Coronary artery (tissue), 2 donors: Measurements from ENCODE around the gene ZNF593OS.
A peak's percentile ranks its signal among the peaks of the same experiment; 100 is the strongest.

Experiments
- DNase-seq: peaks from one replicate; pipeline ENCODE4 v3.0.0-alpha.2; 2017; ENCODE audit warnings: low spot score
- H3K27ac ChIP-seq, 2 donors: fragments of 200-600 bp; sonication (generic); one replicate each; pipeline ENCODE4 v1.5.1; 2016 to 2019
- H3K4me3 ChIP-seq: fragments of 200-600 bp; sonication (generic); 2 replicates; pipeline ENCODE4 v1.5.1; 2016; ENCODE audit warnings: mild to moderate bottlenecking, moderate library complexity
- TF ChIP-seq, protein P1 (sequence below): fragments of 200-600 bp; sonication (generic); IDR thresholded peaks from one replicate; pipeline ENCODE4 v1.5.1; 2019; ENCODE audit warnings: antibody characterized with exemption

ZNF593OS gene

DNA sequence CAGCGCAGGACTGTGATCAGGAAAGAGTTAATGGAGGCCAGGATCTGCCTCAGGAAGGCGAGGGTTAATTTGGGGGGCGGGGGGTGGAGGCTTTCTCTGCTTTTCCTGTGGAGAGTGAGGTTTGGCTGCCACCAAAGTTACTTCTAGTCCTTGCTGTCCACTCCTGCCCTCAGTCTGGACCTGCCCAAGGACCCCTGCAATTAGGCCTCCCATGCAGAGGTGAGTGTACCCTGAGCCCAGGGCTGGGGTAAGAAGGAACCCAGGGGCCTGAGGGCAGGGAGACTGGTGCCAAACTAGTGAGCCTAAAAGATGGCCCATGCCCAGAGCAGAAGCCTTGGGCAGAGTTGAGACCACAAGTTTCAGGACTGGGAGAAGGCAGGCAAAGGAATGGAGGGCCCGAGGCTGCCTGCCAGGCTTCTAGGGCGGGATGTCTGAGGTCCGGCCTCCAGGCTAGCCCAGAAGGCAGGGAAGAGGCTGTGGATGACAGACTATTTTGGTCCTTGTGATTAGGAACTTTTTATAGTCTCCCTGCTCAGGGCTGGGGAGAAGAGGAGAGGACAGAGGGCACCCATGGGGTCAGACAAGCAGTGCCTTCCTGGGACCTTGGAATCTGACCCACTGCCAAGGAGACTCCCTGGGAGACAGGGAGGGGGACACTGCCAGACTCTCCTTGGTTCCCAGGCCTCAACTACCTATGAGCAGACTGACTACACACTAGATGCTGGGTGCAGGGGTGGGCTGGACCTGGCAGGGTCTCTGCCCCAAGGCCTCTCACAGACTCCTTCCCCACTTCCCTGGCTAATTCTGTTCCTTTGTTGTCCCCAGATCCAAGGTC, 12.5 kb downstream of the ZNF593OS start, which contains the start of gene FAM110D:
TSS of gene FAM110D (plus strand) at position 172 of the 835 bp plus-strand sequence. CDS start 2,213 bp downstream, outside the sequence.
- TF ChIP-seq, protein P1, sequence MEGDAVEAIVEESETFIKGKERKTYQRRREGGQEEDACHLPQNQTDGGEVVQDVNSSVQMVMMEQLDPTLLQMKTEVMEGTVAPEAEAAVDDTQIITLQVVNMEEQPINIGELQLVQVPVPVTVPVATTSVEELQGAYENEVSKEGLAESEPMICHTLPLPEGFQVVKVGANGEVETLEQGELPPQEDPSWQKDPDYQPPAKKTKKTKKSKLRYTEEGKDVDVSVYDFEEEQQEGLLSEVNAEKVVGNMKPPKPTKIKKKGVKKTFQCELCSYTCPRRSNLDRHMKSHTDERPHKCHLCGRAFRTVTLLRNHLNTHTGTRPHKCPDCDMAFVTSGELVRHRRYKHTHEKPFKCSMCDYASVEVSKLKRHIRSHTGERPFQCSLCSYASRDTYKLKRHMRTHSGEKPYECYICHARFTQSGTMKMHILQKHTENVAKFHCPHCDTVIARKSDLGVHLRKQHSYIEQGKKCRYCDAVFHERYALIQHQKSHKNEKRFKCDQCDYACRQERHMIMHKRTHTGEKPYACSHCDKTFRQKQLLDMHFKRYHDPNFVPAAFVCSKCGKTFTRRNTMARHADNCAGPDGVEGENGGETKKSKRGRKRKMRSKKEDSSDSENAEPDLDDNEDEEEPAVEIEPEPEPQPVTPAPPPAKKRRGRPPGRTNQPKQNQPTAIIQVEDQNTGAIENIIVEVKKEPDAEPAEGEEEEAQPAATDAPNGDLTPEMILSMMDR, result no peak
- Histone ChIP-seq H3K4me3 (peak within 1 kb of the TSS; percentile 72), H3K27ac (peak within 1 kb of the TSS in 1 of 2 donors; percentile 47)
- DNase-seq, result peak; percentile 61

DNA sequence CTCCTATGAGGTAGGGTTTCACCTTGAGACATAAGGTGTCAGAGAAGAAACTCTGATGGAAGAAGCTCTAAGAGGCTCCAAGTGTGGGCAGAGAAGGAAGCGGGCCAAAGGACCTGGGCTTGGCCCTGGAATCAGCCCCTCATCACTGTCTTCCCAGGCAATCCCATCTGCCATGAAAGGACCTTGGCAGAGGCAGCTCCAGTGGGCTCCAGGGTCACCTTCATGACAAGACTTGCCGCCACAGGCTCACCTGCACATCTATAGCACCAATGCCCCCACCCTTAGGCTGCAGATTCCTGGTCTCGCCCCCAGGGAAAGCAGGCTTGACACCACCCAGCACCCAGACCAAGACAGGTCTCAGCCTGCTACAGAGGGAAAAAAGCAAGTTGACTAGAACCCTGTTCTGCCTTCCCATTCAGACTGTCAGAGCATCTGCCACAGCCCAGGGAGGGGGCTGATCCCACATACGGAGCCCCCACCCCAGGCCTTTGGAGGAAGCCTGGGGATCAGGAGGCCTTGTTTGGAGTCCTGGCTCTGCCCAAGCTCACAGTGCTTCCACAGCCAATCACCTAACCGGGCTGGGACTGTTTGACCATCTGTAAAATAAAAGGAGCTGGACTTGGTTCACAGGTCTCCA, 13.2 kb downstream of the ZNF593OS start:
- Histone ChIP-seq H3K27ac (peak overlapping the region in 1 of 2 donors; percentile 5), H3K4me3 (no peak overlapping the region)
- peak; percentile 68 for DNase-seq
- TF ChIP-seq, protein P1, result no peak

DNA sequence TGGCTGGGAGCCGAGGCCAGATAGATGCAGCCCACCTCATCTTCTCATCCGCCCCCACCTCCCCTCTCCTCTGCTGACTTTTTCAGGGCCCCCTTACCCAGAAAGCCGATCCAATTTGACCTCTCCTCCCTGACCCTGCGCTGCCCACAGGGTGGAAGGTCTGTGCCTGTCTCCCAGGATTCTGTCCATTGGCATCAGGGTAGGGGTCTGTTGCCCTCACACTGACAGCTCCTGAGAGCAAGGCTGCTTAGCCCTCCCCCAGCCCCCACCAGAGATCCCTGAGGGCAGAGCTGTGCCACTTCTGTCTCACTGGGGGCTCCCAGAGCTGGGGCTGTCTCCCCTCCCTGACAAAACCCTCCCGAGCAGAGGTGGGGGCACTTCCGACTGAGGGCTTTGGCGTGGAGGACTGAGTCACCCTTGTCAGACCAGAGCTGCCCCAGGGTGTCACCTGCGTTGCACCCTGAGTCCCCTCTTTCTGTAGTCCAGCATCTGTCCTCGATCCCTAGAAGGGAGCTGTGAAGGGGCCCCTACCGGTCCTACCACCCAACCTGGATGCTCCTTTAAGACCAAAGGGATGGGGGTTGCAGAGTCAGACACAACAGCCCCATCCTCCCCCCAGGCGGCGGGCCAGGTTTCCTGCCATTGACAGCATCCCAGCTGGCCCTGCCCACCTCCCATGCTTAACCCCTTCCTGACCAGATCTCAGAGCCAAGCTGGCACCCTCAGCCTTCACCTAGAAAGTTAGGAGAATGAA, 15.2 kb downstream of the ZNF593OS start:
- peak overlapping the region; percentile 21 for H3K4me3 ChIP-seq
- H3K27ac ChIP-seq, result peak overlapping the region in 1 of 2 donors; percentile 54
- TF ChIP-seq, protein P1, result no peak
- peak; percentile 67 for DNase-seq

DNA sequence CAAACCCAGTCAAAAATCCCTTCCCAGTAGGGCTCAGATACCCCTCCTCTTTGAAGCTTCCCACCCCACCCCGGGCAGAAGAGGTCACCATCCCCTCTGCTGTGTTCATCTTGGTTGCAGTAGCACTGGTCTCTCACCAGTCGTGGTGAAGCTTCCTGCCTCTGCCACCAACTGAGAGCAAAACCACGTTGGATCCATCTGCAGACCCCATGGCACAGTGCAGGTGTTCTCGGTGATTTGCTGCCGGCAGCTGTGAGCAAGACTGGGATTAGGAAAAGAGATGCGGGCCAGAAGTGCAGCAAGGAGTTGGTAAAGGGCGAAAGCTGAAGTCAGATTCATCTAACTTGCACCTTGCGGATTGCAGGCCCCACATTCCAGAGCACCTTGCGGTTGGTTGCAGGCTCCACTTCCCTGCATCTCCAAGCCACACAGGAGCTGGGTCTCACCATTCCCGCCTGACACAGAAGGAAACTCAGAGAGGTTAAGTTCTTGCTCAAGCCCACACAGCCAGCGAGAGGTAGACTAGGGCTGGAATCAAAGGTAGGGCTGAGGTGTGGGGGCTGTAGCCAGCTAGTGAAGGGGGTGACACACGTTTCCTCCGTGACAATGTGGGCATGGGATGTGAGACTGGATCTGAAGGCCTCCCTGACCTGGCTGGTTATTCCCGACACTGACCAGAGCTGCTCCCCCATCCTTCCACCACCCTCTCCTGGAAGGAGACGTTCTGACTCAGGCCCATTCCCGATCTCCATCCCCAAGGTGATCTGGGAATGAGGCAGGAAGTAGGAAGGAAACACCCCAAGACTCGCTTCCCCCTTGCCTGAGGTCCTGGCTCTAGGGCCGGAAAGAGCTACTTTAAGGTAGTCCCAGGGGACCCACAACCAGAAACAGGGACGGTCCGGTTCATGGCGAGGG, 16.0 kb downstream of the ZNF593OS start:
- peak overlapping the region; percentile 21 for H3K4me3 ChIP-seq
- peak; percentile 64 for DNase-seq
- TF ChIP-seq, protein P1, result no peak

DNA sequence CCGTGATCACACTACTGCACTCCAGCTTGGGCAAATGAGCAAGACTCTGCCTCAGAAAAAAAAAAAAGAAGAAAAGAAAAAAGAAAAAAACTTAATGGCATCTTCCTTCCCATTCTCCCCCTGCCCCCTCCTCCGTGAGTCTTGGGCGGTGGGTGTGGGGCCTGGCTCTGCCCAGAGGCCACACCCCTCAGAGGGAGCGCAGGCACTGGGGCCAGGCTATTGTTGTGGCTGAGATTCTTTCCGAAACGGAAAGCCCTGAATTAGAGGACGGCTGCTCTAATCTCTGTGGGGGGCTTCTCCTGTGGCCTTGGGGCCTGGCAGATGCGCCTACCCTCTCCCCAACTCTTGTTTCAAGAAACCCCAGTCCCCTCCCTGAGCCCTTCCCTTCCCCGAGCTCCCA, 16.9 kb downstream of the ZNF593OS start:
- TF ChIP-seq, protein P1, result no peak
- Histone ChIP-seq H3K4me3 (no peak overlapping the region), H3K27ac (peak overlapping the region in 1 of 2 donors; percentile 54)
- DNase-seq, result no peak

More for the DNA sequence above, 16.0 kb downstream of the ZNF593OS start:
- H3K27ac ChIP-seq, result peak overlapping the region in 1 of 2 donors; percentile 54

DNA sequence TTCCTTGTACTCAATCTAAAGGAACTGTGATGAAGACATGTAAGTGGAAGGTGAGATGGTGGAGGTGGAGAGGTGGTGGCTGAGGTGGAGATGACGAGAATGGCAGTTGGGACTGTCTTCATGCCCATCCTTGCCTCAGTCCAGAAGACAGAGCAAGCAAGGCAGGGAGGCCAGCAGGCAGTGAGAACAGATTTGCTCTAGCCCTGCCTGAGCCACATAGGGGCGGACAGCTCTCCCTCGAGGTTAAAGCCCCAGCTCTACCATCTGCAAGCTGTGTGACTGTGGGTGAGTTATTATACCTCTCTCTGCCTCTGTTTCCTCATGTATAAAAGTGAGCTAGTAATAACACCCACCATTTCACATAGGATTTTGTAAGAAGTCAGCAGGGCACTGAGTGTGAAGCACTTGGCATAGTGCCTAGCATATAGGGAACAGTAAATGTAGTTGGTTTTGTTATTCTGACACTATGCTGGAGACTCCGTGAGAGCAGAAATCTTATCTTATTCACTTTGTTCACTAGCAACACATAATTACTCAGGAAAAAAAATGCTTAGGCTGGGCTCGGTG, 17.6 kb downstream of the ZNF593OS start:
- Histone ChIP-seq H3K4me3 (no peak overlapping the region), H3K27ac (no peak overlapping the region)
- TF ChIP-seq, protein P1, result no peak
- DNase-seq, result no peak
